NCI-H1105 treated with DMSO at 0.1 percent for 48 hours (cell line): ENCODE measurements around the gene NSUN3.
"Not testable (repeated sequence)": the region's sequence is repeated elsewhere in the genome, so short reads cannot be mapped to it uniquely, and the experiment has no call there.

Experiments used
- DNase-seq: peaks from one replicate; lab custom pipeline; 2025; lab: John Stamatoyannopoulos, UW

The NSUN3 gene

GRCh38 chr3:94062513-94063404 is at the start of gene NSUN3, which contains the start of gene DHFR2:
TSS of gene NSUN3 (plus strand) at chr3:94063061. CDS start at chr3:94063127, 66 bp downstream.
TSS of gene DHFR2 (minus strand) at chr3:94062916. CDS start at chr3:94061511, 1,405 bp downstream.
- peak; percentile 96 for DNase-seq

GRCh38 chr3:94015025-94015424 is 47.8 kb upstream of the NSUN3 start:
- DNase-seq = no peak

- no peak for DNase-seq
These were observed 43.2 kb upstream of the NSUN3 start for GRCh38 chr3:94019659-94020058.

- DNase-seq = peak; percentile 2
These were observed 42.6 kb upstream of the NSUN3 start for GRCh38 chr3:94020293-94020692.

GRCh38 chr3:94024385-94024784 is 38.5 kb upstream of the NSUN3 start:
- DNase-seq = no peak

GRCh38 chr3:94026623-94027022 is 36.2 kb upstream of the NSUN3 start:
- DNase-seq = no peak

GRCh38 chr3:94028093-94028837 is 34.6 kb upstream of the NSUN3 start, which contains the start of gene STX19:
TSS of gene STX19 (minus strand) at chr3:94028597. CDS start at chr3:94015269, 13,328 bp downstream.
- peak; percentile 52 for DNase-seq

- no peak for DNase-seq
These were observed 25.9 kb upstream of the NSUN3 start for GRCh38 chr3:94036909-94037507.

- DNase-seq = no peak
These were observed 19.6 kb upstream of the NSUN3 start for GRCh38 chr3:94043285-94043684.

- DNase-seq = not testable (repeated sequence)
These were observed 18.5 kb upstream of the NSUN3 start for GRCh38 chr3:94044100-94044936.

- no peak for DNase-seq
These were observed 16.3 kb upstream of the NSUN3 start for GRCh38 chr3:94046533-94046932.

GRCh38 chr3:94049267-94049666 is 13.6 kb upstream of the NSUN3 start:
- no peak for DNase-seq

GRCh38 chr3:94050546-94050945 is 12.3 kb upstream of the NSUN3 start:
- no peak for DNase-seq

- DNase-seq = no peak
These were observed 1.6 kb upstream of the NSUN3 start for GRCh38 chr3:94061297-94061696.

GRCh38 chr3:94063496-94064119 is 747 bp downstream of the NSUN3 start:
- no peak for DNase-seq

GRCh38 chr3:94064243-94064860 is 1.5 kb downstream of the NSUN3 start:
- no peak for DNase-seq

- DNase-seq = no peak
These were observed 2.3 kb downstream of the NSUN3 start for GRCh38 chr3:94065122-94065521.

- DNase-seq = no peak
These were observed 3.1 kb downstream of the NSUN3 start for GRCh38 chr3:94065819-94066480.

- no peak for DNase-seq
These were observed 3.9 kb downstream of the NSUN3 start for GRCh38 chr3:94066506-94067500.
